Natural killer cell (primary cell): Measurements from ENCODE around the gene CARS1. TPM values are rescaled to one million over a fixed set of nuclear protein-coding genes. Genes with fewer than 3 reads are reported as not detected.

Experiments
- ATAC-seq, 3 donors: fragments of 150-1000 bp in 2 of 3; fragments of 200-7000 bp in 1 of 3; cut with Tn5 transposase; 1 replicate in 1 of 3; 2 replicates in 2 of 3; pipeline ENCODE4 v1.10.0; 2021; ENCODE audit warnings: mild to moderate bottlenecking in 2 of 3, moderate library complexity in 2 of 3
- DNase-seq, 2 donors: peaks; one replicate each; pipeline versions ENCODE4 v3.0.0 to v3.0.0-alpha.2; 2013 to 2021; ENCODE audit warnings: mixed read lengths in 1 of 2
- H3K27ac ChIP-seq: one replicate; pipeline ENCODE4 v1.5.1; 2013; ENCODE audit warnings: mild to moderate bottlenecking, low read length
- H3K27me3 ChIP-seq: one replicate; pipeline ENCODE4 v1.6.1; 2013; ENCODE audit warnings: low read length; ENCODE audit not compliant: control insufficient read depth, insufficient read depth
- H3K36me3 ChIP-seq: one replicate; pipeline ENCODE4 v1.6.1; 2013; ENCODE audit warnings: low read length; ENCODE audit not compliant: control insufficient read depth, insufficient read depth
- H3K4me1 ChIP-seq: one replicate; pipeline ENCODE4 v1.6.1; 2013; ENCODE audit warnings: low read length; ENCODE audit not compliant: control insufficient read depth, insufficient read depth
- H3K4me3 ChIP-seq: one replicate; pipeline ENCODE4 v1.5.1; 2013; ENCODE audit warnings: low read length
- H3K9me3 ChIP-seq: one replicate; pipeline ENCODE4 v1.6.1; 2013; ENCODE audit warnings: low read length; ENCODE audit not compliant: control insufficient read depth, insufficient read depth
- H3K27ac Mint-ChIP-seq, 2 donors: one replicate each; pipeline ENCODE4 v1.8.0; 2022; ENCODE audit warnings: mild to moderate bottlenecking in 2 of 2, mixed read lengths in 2 of 2, moderate library complexity in 1 of 2
- H3K27me3 Mint-ChIP-seq, 2 donors: one replicate each; pipeline ENCODE4 v1.8.0; 2022; ENCODE audit warnings: low read depth in 2 of 2, mixed read lengths in 2 of 2
- H3K36me3 Mint-ChIP-seq: one replicate; pipeline ENCODE4 v1.8.0; 2022; ENCODE audit warnings: mixed read lengths
- H3K4me1 Mint-ChIP-seq, 2 donors: one replicate each; pipeline ENCODE4 v1.8.0; 2022; ENCODE audit warnings: mixed read lengths in 2 of 2
- H3K4me3 Mint-ChIP-seq: one replicate; pipeline ENCODE4 v1.8.0; 2022; ENCODE audit warnings: mild to moderate bottlenecking, moderate library complexity, mixed read lengths
- H3K9me3 Mint-ChIP-seq, 2 donors: one replicate each; pipeline ENCODE4 v1.8.0; 2022; ENCODE audit warnings: mixed read lengths in 2 of 2
- WGBS: methylation state at CpG from one replicate; pipeline ENCODE4 v1.1.7; 2013; ENCODE audit warnings: missing lambda C conversion rate; ENCODE audit not compliant: insufficient coverage; 5-methylcytosine and 5-hydroxymethylcytosine counted together
- intact Hi-C: fragments of 100-400 bp; cut with micrococcal nuclease; formaldehyde crosslinking; loops from one replicate; pipeline ENCODE4 v1.14.2; 2022
- total RNA-seq, 4 donors: library from RNA; stranded (reverse); fragments of 120-200 nt in 1 of 4; gene quantifications; one replicate each; pipeline versions ENCODE4 v1.2.3 to v1.2.4, GENCODE V29; 2013 to 2022
- TF ChIP-seq, protein P1 (sequence below): fragments of 200-600 bp; IDR thresholded peaks from one replicate; pipeline ENCODE4 v1.8.0; 2022; ENCODE audit warnings: antibody characterized with exemption

The CARS1 gene
- total RNA-seq, 3 donors from 2014 or later (not counting 1 experiment from before 2014, with no cell fraction given): 47.9 to 51.3 (median 50.3) TPM

DNA sequence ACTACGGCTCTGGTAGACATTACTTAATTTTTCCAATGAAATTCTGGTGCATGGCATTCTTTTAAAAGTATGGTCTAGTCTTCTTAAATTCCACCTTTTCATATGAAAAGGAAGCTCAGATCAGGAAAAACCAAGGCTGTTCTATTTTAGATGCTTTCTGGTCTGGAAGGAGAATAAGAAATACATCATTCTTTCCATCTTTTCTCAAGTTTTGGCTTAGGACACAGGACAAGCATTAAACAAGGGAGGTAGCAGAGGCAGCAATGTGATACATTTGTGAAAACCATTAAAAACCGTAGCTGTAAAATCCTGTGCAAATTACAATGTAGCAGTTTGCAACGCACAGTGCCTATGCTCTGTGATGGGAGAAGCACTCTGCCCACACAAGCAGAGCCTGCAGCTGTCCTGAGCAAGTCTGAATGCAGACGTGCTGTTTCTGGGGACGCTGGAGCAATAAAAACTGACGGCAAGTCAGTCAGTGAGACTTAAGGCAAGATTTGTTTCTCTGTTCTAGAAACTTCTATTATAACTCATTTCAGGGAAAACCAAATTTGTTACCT is 88.8 kb downstream of the CARS1 start:
- Mint-ChIP-seq H3K4me3 (no peak overlapping the region), H3K9me3 (no peaks in the 10 kb centered on the region), H3K4me1 (peaks cover 5 to 16% of the 10 kb centered on the region in 2 donors), H3K27ac (no peak overlapping the region), H3K27me3 (no peaks in the 10 kb centered on the region), H3K36me3 (peaks cover 22% of the 10 kb centered on the region)
- DNase-seq (no peak), ATAC-seq (no peak)
- Histone ChIP-seq H3K4me3 (no peak overlapping the region), H3K27me3 (no peaks in the 10 kb centered on the region), H3K36me3 (peaks cover 91% of the 10 kb centered on the region), H3K27ac (no peak overlapping the region), H3K9me3 (no peaks in the 10 kb centered on the region), H3K4me1 (no peaks in the 10 kb centered on the region)
- WGBS: 79% methylated on average over 6 of the region's 6 CpGs
- intact Hi-C loops: no loop called here
- TF ChIP-seq, protein P1, sequence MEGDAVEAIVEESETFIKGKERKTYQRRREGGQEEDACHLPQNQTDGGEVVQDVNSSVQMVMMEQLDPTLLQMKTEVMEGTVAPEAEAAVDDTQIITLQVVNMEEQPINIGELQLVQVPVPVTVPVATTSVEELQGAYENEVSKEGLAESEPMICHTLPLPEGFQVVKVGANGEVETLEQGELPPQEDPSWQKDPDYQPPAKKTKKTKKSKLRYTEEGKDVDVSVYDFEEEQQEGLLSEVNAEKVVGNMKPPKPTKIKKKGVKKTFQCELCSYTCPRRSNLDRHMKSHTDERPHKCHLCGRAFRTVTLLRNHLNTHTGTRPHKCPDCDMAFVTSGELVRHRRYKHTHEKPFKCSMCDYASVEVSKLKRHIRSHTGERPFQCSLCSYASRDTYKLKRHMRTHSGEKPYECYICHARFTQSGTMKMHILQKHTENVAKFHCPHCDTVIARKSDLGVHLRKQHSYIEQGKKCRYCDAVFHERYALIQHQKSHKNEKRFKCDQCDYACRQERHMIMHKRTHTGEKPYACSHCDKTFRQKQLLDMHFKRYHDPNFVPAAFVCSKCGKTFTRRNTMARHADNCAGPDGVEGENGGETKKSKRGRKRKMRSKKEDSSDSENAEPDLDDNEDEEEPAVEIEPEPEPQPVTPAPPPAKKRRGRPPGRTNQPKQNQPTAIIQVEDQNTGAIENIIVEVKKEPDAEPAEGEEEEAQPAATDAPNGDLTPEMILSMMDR: no peak

DNA sequence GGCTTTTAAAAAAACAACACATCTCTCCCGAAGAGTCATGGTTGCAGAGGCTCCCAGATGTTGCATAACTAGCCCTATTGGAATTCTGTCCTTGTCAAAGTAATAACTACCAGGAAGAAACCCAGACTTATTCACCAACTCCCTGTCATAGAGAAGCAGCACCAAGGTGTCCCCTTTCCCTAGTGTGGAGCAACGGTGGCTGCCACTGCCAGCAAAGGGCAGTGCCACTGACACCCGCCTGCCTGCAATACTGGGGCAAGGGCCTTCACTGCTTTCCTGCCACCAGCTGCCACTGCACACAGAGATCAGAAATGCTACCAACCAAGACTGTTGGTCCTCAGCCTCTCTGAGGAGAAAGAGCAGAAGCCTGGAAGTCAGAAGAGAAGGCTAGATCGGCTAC is 92.4 kb downstream of the CARS1 start:
- H3K36me3 ChIP-seq: peaks cover 88% of the 10 kb centered on the region
- 95% methylated on average over 4 of the region's 4 CpGs for WGBS
- no peaks in the 10 kb centered on the region for H3K27me3 ChIP-seq
- H3K9me3 ChIP-seq: no peaks in the 10 kb centered on the region
- peaks cover 17% of the 10 kb centered on the region for H3K36me3 Mint-ChIP-seq
- H3K4me3 Mint-ChIP-seq: no peak overlapping the region
- H3K4me1 ChIP-seq: no peaks in the 10 kb centered on the region
- peaks cover 14 to 33% of the 10 kb centered on the region in 2 donors for H3K4me1 Mint-ChIP-seq
- DNase-seq (no peak), ATAC-seq (no peak)
- no peaks in the 10 kb centered on the region for H3K9me3 Mint-ChIP-seq
- intact Hi-C loops: no loop called here
- no peak overlapping the region for H3K4me3 ChIP-seq
- H3K27ac ChIP-seq: no peak overlapping the region
- TF ChIP-seq, protein P1: no peak
- H3K27ac Mint-ChIP-seq: no peak overlapping the region
- H3K27me3 Mint-ChIP-seq: no peaks in the 10 kb centered on the region

DNA sequence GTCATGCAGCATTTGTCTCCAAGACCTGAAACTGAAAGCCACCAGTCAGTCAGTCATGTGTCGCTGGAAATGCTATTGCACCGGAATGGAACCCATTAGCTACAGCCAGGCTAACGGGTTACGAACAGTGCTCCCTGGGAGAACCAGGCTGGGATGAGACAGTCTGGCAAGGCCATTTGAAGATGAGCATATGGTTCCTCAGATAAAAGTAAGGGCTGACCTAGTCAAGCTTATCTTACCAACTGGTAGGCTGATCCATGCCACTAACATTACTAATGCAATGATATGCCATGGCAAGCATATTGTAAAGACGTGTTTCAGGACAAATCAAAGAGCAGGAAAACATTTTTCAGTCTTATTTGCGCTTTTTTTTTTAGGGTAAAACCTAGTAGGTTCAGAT is 93.5 kb downstream of the CARS1 start:
- no peak overlapping the region for H3K4me3 ChIP-seq
- no peaks in the 10 kb centered on the region for H3K9me3 ChIP-seq
- peaks cover 11% of the 10 kb centered on the region for H3K36me3 Mint-ChIP-seq
- no peaks in the 10 kb centered on the region for H3K27me3 ChIP-seq
- DNase-seq (no peak), ATAC-seq (no peak)
- WGBS: 93% methylated on average over 6 of the region's 6 CpGs
- intact Hi-C loops: no loop called here
- no peaks in the 10 kb centered on the region for H3K9me3 Mint-ChIP-seq
- H3K36me3 ChIP-seq: peaks cover 88% of the 10 kb centered on the region
- H3K27ac Mint-ChIP-seq: no peak overlapping the region
- H3K27ac ChIP-seq: no peak overlapping the region
- no peaks in the 10 kb centered on the region for H3K27me3 Mint-ChIP-seq
- peaks cover 14 to 33% of the 10 kb centered on the region in 2 donors for H3K4me1 Mint-ChIP-seq
- H3K4me1 ChIP-seq: no peaks in the 10 kb centered on the region
- TF ChIP-seq, protein P1: no peak
- no peak overlapping the region for H3K4me3 Mint-ChIP-seq
